GM20000 (cell line): ENCODE results near the gene NEK6.

Experiments
- DNase-seq: peaks from one replicate; pipeline ENCODE4 v3.0.0; 2012; ENCODE audit warnings: low spot score
- CTCF ChIP-seq: IDR thresholded peaks from 2 replicates; pipeline ENCODE4 v1.5.1; 2012; ENCODE audit warnings: mild to moderate bottlenecking, control low read depth; ENCODE audit errors: extremely low read depth, missing control alignments

NEK6 gene

DNA sequence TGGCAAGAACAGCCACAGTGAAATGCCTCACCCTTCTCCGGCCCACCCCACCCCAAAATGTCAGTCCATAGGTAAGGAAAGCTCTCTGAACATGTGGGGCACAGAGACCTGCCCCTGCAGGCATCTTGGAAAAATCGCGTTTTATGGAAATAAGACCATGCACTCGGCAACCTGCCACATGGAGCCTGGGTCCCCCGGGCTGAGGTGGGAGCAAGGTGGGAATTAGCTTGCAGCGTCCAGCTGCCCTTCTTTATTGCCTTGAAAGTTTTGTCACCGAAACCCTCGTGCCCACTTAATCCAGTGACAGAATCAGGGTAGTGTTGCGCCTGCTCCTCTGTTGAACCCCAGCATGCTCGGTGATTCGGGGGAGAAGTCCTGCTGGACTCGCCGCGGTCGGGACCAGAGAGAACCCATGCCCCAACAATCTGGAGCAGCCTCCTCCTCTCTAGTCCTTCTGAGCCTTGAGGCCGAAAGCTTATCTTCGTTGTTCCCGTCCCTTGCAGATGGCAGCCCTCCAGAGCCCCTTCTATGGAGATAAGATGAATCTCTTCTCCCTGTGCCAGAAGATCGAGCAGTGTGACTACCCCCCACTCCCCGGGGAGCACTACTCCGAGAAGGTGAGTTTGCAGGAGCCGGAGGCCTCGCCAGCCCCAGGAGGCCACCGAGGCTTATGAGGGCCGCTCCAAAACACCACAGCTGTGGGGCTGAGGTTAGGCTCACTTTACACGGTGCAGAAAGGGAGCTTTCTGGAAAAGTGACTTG, 89.6 kb downstream of the NEK6 start:
- no peak for TF ChIP-seq CTCF
- no peak for DNase-seq

DNA sequence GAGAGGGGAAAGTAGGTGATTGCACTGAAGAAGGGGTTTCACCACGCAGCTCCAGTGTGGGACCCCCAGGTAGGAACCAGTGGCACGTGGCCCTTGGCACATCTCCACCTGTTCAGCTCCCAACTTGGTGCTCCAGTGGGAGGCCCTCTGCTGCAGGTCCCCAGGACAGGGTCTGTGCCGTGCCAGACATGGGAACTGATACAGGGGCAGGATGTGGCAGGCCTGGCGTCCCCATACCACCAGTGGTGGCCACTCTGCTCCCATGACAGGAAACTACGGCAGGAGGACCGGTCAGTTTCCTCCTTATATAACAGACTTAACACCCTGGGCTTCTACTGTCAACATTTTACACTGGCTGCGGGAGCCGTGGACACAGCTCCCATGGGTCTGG, 90.2 kb downstream of the NEK6 start:
- TF ChIP-seq CTCF, result no peak

GRCh38 chr9:124348363-124348762, 90.6 kb downstream of the NEK6 start:
- no peak for DNase-seq
- TF ChIP-seq CTCF, result no peak

More for the DNA sequence above, 90.2 kb downstream of the NEK6 start:
- DNase-seq, result no peak

GRCh38 chr9:124348831-124349230, 91.1 kb downstream of the NEK6 start:
- no peak for DNase-seq
- no peak for TF ChIP-seq CTCF

- TF ChIP-seq CTCF, result no peak
- no peak for DNase-seq
Observed at GRCh38 chr9:124349267-124349666, 91.5 kb downstream of the NEK6 start.

DNA sequence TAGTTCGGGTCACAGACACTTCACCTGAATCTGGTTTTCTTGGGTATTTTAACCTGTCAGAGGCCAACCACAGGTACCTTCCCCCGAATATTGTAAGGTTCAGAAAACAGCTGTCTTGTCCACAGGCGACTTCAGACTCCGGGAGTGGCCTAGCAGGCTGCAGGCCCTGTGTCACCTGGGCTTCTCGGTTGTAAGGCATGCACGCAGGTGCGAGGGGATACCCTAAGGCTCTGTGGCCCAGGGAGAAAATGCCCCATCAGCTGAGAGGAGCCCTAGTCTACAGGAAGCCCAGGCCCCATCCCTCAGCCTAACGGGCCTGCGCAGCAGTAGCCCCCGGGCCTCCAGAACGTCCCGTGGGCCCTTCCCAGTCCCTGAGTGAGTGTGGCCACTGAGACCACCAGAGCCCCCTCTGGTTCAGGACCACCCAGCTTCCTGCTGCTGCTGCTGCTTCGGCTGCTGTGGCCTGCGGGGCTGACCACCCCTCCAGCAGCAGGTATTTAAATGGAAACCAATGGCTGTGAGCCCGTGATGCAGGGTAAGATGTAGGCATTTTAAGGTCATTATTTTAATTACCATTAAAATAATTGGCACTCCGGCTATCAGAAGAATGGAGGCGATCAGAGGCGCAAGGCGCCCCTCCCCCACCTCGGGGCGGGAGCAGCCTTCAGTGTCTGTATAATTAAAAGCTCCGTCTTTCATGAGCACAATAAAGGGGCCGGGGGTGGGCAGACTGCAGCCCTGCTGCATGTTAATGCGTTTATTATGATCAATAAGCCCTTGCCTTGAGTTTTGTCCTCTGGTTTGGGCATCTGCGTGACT, 92.1 kb downstream of the NEK6 start:
- no peak for DNase-seq
- no peak for TF ChIP-seq CTCF
